Neural cell (in vitro differentiated cells): Measurements from ENCODE around the gene GDPD5.

ENCODE experiments used
- EZH2 ChIP-seq: fragments of 200-600, 300-800 bp; shearing (Covaris generic), sonication (generic); IDR thresholded peaks from 2 replicates; pipeline ENCODE4 v1.6.1; 2014; ENCODE audit warnings: antibody characterized with exemption, low read length, borderline replicate concordance, mild to moderate bottlenecking; ENCODE audit not compliant: insufficient read depth, poor library complexity, severe bottlenecking
- POLR2AphosphoS5 ChIP-seq: IDR thresholded peaks from 2 replicates; pipeline ENCODE4 v1.6.1; 2012
- SMC3 ChIP-seq: fragments of 450-650 bp; conservative IDR thresholded peaks from 2 replicates; pipeline ENCODE4 v1.6.1; 2014; ENCODE audit warnings: antibody characterized with exemption, mild to moderate bottlenecking, moderate library complexity; ENCODE audit not compliant: poor library complexity
- TF ChIP-seq, protein P1 (sequence below): fragments of 450-650 bp; IDR thresholded peaks from 2 replicates; pipeline ENCODE4 v1.5.1; 2014; ENCODE audit warnings: antibody characterized with exemption, mild to moderate bottlenecking, moderate library complexity; ENCODE audit not compliant: poor library complexity, severe bottlenecking

- TF ChIP-seq, protein P1, sequence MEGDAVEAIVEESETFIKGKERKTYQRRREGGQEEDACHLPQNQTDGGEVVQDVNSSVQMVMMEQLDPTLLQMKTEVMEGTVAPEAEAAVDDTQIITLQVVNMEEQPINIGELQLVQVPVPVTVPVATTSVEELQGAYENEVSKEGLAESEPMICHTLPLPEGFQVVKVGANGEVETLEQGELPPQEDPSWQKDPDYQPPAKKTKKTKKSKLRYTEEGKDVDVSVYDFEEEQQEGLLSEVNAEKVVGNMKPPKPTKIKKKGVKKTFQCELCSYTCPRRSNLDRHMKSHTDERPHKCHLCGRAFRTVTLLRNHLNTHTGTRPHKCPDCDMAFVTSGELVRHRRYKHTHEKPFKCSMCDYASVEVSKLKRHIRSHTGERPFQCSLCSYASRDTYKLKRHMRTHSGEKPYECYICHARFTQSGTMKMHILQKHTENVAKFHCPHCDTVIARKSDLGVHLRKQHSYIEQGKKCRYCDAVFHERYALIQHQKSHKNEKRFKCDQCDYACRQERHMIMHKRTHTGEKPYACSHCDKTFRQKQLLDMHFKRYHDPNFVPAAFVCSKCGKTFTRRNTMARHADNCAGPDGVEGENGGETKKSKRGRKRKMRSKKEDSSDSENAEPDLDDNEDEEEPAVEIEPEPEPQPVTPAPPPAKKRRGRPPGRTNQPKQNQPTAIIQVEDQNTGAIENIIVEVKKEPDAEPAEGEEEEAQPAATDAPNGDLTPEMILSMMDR: no peak
- no peak for TF ChIP-seq EZH2
- TF ChIP-seq SMC3: no peak
- TF ChIP-seq POLR2AphosphoS5: no peak
Measured at GRCh38 chr11:75538150-75538942, 12.6 kb upstream of the GDPD5 start.
